Measurements from ENCODE around the gene KATNIP.

Gene KATNIP

GRCh38 chr16:27586711-27587110 is 36.8 kb downstream of the KATNIP start:
- no peak for DNase-seq

DNA sequence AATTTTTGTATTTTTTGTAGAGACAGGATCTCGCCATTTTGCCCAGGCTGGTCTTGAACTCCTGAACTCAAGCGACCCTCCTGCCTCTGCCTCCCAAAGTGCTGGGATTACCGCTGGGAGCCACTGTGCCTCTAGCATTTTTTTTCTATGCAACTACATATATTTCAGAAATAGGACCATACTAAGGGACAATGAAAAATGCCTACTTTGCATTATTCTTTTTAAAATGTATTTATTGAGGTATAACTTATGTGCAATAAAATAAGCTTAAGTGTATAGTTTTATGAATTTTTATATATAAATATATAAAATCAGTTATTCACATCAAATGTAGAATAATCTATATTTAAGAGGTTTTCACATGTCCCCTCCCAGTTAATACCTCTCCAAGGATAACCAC is 38.1 kb downstream of the KATNIP start:
- no peak for DNase-seq

DNA sequence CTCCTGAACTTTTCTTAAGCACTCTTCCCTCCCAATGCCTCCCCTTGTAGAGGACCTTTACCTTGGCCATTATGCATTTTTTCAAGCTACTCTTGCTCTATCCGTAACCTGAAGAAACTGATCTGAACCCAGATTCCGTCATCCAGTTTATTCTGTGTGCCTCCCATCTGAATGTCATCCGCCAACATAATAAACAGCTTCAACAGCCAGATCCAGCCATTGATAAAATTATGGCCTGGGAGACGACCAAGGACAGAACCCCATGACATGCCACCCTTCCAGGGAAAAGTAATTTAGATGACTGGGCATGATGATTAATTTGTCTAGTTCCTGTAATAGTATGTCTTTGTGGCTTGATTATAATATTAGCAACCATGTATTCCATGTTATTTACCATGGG is 41.9 kb downstream of the KATNIP start:
- no peak for DNase-seq

DNA sequence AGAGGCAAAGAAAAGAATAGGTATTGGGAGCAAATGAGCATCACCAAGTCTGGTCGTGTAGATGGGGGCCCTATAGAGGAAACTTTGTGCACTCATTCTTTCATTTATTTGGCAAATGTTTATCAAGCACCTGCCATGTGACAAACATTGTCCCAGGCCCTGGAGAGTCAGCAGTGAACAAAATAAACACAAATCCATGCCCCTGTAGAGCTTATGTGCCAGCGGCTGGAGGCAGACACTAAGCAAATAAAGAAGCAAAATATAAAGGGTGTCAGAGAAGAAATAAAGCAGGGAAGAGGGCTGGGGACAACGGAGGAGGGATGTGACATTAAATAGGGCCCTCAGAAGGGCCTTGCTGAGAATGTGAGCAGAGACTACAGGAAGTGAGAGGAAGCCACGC is 45.5 kb downstream of the KATNIP start:
- no peak for DNase-seq

GRCh38 chr16:27595993-27596392 is 46.0 kb downstream of the KATNIP start:
- DNase-seq, result no peak

- no peak for DNase-seq
Measured at GRCh38 chr16:27596411-27596810, 46.5 kb downstream of the KATNIP start.

- DNase-seq, result no peak
Measured at GRCh38 chr16:27597361-27597760, 47.4 kb downstream of the KATNIP start.

- no peak for DNase-seq
Measured at GRCh38 chr16:27598220-27598619, 48.3 kb downstream of the KATNIP start.

DNA sequence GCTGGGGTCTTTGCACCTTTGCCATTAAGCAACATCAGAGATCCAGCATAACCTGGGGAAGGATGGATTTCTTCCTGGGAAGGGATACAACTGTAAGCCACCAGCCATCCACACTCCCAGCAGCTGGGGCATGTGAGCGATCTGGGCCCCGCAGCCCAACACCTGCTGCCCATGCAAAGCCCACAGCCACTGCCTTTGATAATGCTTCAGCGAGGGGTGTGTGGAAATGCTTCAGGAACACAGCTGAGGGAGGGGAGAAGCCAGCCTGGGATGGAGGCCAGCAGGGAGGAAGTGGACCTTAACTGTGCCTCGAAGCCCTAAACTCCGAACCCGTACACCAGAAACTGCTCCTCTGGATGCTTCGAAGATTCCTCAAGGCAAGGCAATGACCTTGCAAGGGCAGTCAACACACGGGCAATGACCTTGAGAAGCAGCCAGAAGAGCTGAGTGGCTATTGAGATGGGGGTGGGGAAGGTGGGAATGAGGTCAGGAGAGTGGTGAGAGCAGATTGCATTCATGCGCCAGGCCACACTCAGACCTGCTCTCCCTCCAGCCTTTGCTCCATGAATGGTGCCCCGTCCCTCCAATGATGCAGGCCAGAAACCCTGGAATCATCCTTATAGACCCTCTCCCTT is 49.1 kb downstream of the KATNIP start:
- DNase-seq, result no peak

- DNase-seq, result no peak
Measured at GRCh38 chr16:27599606-27600005, 49.7 kb downstream of the KATNIP start.
